Smooth muscle cell of trachea (primary cell): ENCODE data around the gene CDH15. TPM values are rescaled to one million over a fixed set of nuclear protein-coding genes. Genes with fewer than 3 reads are reported as not detected.

Experiments used
- total RNA-seq: library from RNA; depleted of rRNA; stranded (reverse); fragments of >200 nt; gene quantifications from 2 replicates; pipeline ENCODE4 v1.2.1, GENCODE V29; 2014

CDH15 gene
- 0.29 and 0.66 TPM in 2 replicates for total RNA-seq

GRCh38 chr16:89171216-89172170 lies at the start of gene CDH15:
TSS of gene CDH15 (plus strand) at chr16:89171748. CDS start at chr16:89171832, 84 bp downstream.

GRCh38 chr16:89200124-89200849 lies 28.7 kb downstream of the CDH15 start, which contains the start of gene SLC22A31:
TSS of gene SLC22A31 (minus strand) at chr16:89200537. CDS start at chr16:89200501, 36 bp downstream.

GRCh38 chr16:89217388-89218191 lies 46.0 kb downstream of the CDH15 start, which contains the start of gene ZNF778:
TSS of gene ZNF778 (plus strand) at chr16:89217703. CDS start at chr16:89221128, 3,425 bp downstream.

Other genes starting within 250 kb of the CDH15 start
- 0.17 TPM in 1 of 2 replicates, not detected in the other for gene CBFA2T3, start 194.5 kb upstream of the CDH15 start, total RNA-seq
- gene ACSF3, start 77.9 kb upstream of the CDH15 start, total RNA-seq, result 31.7 and 33.7 TPM in 2 replicates
- gene SLC22A31, start 28.8 kb downstream of the CDH15 start, total RNA-seq, result 0.33 TPM in 1 of 2 replicates, not detected in the other
- 6.8 and 9.3 TPM in 2 replicates for gene ZNF778, start 46.0 kb downstream of the CDH15 start, total RNA-seq